GM13977 (cell line): ENCODE results near the gene TMC1.
"Not testable (repeated sequence)": the region's sequence is repeated elsewhere in the genome, so short reads cannot be mapped to it uniquely, and the experiment has no call there.

ENCODE experiments used
- DNase-seq: peaks from one replicate; pipeline ENCODE4 v3.0.0; 2012; ENCODE audit warnings: low spot score
- in situ Hi-C: fragments of 300-500 bp; cut with MboI; formaldehyde crosslinking; loops from one replicate; pipeline ENCODE4 v1.12.0; 2022; ENCODE audit warnings: low sequenced_read_pairs, low pct_unique_long_range_greater_than_20kb, mixed read lengths, inconsistent platforms; ENCODE audit not compliant: unreplicated experiment
- TF ChIP-seq, protein P1 (sequence below): IDR thresholded peaks from 2 replicates; pipeline ENCODE4 v1.5.1; 2012; ENCODE audit warnings: mild to moderate bottlenecking, control low read depth; ENCODE audit not compliant: insufficient read depth; ENCODE audit errors: extremely low read depth, missing control alignments

Gene TMC1

DNA sequence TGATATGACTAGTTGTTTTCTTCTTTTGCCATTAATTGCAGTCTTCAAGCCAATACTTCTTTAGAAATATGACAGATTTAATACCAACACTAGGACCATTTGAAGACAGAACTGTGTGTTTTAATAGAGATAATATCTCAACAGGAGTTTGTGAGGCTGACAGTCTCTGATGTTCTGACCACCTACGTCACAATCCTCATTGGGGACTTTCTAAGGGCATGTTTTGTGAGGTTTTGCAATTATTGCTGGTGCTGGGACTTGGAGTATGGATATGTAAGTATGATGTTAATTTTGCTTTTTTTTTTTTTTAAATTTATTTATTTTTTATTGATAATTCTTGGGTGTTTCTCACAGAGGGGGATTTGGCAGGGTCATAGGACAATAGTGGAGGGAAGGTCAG lies 283.8 kb downstream of the TMC1 start:
- TF ChIP-seq, protein P1, sequence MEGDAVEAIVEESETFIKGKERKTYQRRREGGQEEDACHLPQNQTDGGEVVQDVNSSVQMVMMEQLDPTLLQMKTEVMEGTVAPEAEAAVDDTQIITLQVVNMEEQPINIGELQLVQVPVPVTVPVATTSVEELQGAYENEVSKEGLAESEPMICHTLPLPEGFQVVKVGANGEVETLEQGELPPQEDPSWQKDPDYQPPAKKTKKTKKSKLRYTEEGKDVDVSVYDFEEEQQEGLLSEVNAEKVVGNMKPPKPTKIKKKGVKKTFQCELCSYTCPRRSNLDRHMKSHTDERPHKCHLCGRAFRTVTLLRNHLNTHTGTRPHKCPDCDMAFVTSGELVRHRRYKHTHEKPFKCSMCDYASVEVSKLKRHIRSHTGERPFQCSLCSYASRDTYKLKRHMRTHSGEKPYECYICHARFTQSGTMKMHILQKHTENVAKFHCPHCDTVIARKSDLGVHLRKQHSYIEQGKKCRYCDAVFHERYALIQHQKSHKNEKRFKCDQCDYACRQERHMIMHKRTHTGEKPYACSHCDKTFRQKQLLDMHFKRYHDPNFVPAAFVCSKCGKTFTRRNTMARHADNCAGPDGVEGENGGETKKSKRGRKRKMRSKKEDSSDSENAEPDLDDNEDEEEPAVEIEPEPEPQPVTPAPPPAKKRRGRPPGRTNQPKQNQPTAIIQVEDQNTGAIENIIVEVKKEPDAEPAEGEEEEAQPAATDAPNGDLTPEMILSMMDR = no peak
- DNase-seq = no peak
- in situ Hi-C loops = loop anchor here (25.0 kb wide), 2 partner anchors 518 to 768 kb away; no protein-coding TSS in a partner anchor

DNA sequence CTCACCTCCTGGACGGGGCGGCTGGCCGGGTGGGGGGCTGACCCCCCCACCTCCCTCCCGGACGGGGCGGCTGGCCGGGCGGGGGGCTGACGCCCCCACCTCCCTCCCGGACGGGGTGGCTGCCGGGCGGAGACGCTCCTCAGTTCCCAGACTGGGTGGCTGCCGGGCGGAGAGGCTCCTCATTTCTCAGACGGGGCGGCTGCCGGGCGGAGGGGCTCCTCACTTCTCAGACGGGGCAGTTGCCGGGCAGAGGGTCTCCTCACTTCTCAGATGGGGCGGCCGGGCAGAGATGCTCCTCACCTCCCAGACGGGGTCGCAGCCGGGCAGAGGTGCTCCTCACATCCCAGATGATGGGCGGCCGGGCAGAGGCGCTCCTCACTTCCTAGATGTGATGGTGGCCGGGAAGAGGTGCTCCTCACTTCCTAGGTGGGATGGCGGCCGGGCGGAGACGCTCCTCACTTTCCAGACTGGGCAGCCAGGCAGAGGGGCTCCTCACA lies 285.0 kb downstream of the TMC1 start:
- not testable (repeated sequence) for DNase-seq
- in situ Hi-C loops = loop anchor here (25.0 kb wide), 2 partner anchors 519 to 769 kb away; no protein-coding TSS in a partner anchor

DNA sequence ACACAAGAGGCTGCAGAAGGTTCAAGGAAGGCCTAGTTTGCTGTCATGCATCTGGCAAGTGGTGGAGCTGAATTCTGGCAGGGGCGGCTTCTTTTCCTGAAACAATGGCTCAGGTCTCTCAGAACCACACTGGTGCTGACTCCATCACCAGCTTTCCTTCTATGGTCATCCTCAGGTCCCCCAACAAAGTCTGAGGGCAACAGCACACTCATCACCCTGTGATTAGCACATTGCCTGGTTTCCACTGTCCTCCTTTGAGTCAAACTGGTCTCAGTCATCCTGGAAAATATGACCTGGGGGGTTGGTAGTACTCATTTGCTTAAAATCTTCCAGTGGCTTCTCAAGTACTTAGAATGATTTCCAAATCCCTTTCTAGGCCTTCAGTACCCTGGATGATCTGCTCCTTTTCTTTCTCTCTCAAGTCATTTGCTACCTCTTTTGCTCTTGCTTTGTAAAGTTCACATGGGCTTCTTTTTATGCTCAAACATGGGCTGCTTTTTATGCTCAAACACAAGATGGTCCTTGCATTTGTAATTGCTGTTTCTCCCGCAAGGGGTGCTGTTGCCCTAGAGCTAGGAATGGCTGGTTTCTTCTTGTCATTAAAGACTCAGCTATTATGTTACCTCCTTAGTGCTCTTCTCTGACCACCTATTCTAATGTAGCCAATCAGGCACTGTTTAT lies 286.5 kb downstream of the TMC1 start:
- DNase-seq = no peak
- in situ Hi-C loops = loop anchor here (25.0 kb wide), 2 partner anchors 521 to 771 kb away; no protein-coding TSS in a partner anchor
- TF ChIP-seq, protein P1 = peak; percentile 19

DNA sequence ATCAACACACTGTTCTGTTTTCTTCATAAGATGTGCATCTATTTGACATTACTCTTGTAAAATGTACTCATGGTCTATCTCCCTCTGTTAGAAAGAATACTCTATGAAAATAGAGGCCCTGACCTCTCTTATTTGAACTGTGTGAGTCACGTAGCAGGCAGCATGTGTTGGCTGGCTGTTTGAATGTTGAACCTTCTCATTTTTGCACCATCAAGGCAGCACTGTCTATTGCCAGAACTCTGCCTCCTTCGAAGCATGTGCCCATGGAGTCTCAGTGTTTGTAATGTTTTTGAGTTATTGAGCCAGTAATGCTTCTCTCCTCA lies 287.0 kb downstream of the TMC1 start:
- in situ Hi-C loops = loop anchor here (25.0 kb wide), 2 partner anchors 521 to 771 kb away; no protein-coding TSS in a partner anchor
- TF ChIP-seq, protein P1 = no peak
- no peak for DNase-seq

DNA sequence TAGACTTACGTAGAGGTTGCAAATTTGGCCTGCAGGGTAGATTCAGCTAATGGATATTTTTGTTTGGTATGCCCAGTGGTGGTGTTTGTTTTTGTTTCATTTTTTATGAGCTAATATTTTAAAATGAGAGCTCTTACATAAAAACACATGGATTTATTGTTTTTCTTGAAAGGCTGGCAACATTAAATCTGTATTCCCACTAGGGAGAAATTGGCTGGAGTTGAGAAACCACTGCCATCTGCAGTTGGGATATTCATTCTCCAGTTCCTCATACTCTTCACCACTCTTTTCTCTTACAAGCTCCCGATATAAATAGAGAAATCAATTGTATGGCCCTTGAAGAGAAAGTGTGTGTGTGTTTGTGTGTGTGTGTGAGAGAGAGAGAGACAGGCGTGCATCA lies 288.2 kb downstream of the TMC1 start:
- DNase-seq = no peak
- TF ChIP-seq, protein P1 = no peak
- in situ Hi-C loops = loop anchor here (25.0 kb wide), 2 partner anchors 522 to 772 kb away; no protein-coding TSS in a partner anchor

DNA sequence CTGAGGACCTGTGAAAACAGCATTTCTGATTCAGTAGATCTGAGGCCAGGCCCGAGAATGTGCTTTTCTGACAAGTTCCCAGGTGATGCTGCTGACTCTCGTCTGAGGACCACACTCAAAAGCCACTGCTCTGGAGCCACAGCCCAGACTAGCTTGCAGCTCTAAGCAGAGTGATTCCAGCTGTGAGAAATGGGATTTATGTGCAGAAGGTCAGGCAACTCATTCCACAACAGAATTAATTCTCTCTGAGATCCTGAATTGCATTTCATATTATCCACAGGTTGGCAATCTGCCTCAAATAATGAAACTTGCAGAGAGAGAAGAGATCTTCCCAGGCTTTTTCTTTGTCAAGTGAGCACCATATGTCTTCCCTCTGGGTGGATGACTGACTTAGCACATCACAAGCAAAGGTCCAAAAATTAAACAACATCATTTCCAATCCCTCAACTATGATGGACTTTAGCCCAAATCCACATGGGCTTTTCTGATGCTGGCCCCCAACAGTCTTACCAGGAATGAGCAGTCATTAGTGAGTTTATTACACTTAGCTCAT lies 291.2 kb downstream of the TMC1 start:
- in situ Hi-C loops = loop anchor here (25.0 kb wide), 2 partner anchors 525 to 775 kb away; no protein-coding TSS in a partner anchor
- DNase-seq = no peak
- TF ChIP-seq, protein P1 = no peak

DNA sequence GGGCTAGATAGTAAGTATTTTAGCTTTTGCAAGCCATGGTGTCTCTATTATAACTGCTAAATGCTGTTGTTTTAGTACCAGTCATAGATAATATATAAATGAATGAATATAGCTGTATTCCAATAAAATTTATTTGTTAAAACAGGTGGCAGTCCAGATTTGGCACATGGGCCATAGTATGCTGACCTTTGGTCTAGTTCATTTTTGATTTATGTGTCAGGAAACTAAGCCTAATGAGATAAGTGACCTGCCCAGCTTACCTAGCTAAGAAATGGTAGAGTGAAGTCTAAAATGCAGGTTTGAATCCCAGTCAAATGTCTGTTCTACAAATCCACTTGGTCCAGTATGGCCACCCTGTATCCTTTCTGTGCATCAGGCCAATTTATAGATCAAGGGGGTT lies 292.1 kb downstream of the TMC1 start:
- in situ Hi-C loops = loop anchor here (25.0 kb wide), 2 partner anchors 526 to 776 kb away; no protein-coding TSS in a partner anchor
- DNase-seq = no peak
- TF ChIP-seq, protein P1 = no peak
